Measurements from ENCODE around the gene SCGB3A1.

The SCGB3A1 gene

DNA sequence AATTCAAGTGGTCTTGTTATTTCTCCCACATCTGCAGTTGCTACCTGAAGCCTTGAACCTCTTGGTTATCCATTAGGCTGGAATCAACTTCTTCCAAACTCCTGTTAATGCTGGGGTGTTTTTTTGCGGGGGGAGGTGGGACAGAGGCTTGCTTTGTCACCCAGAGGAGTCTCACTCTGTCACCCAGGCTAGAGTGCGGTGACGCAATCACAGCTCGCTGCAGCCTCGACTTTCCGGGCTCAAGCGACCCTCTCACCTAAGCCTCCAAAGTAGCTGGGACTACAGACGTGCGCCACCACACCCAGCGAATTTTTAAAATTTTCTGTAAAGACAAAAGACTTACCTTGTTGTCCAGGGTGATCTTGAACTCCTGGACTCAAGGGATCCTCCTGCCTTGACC is 4.4 kb downstream of the SCGB3A1 start:
- Histone ChIP-seq H3K4me3 (replicated peaks; ENCODE audit: low read depth, low read length) (no peak overlapping the region), H3K36me3 (ENCODE audit: control insufficient read depth, insufficient read depth, low read length) (no peaks in the 10 kb centered on the region), H3K27me3 (replicated peaks; ENCODE audit: control insufficient read depth, insufficient read depth, low read length) (no peaks in the 10 kb centered on the region)
- no peak for DNase-seq (ENCODE audit: extremely low read depth, insufficient read length)
- TF ChIP-seq, protein P1, sequence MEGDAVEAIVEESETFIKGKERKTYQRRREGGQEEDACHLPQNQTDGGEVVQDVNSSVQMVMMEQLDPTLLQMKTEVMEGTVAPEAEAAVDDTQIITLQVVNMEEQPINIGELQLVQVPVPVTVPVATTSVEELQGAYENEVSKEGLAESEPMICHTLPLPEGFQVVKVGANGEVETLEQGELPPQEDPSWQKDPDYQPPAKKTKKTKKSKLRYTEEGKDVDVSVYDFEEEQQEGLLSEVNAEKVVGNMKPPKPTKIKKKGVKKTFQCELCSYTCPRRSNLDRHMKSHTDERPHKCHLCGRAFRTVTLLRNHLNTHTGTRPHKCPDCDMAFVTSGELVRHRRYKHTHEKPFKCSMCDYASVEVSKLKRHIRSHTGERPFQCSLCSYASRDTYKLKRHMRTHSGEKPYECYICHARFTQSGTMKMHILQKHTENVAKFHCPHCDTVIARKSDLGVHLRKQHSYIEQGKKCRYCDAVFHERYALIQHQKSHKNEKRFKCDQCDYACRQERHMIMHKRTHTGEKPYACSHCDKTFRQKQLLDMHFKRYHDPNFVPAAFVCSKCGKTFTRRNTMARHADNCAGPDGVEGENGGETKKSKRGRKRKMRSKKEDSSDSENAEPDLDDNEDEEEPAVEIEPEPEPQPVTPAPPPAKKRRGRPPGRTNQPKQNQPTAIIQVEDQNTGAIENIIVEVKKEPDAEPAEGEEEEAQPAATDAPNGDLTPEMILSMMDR (IDR thresholded peaks at IDR 0.05; ENCODE audit: insufficient read depth, low read length, poor library complexity, severe bottlenecking): no peak

DNA sequence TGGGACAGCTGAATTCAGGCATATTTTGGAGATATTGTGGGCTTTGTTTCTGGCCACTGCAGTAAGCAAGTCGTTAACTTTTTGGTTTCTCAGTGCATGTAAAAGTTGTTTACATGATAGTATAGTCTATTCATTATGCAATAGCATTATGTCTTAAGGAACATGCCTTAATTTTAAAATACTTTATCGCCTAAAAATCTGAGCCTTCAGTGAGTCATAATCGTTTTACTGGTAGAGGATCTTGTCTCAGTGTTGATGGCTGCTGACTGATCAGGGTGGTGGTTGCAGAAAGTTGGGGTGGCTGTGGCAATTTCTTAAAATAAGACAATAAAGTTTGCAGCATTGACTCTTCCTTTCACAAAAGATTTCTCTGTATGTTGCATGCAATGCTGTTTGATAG is 5.1 kb downstream of the SCGB3A1 start:
- no peaks in the 10 kb centered on the region for H3K27me3 ChIP-seq (replicated peaks; ENCODE audit: control insufficient read depth, insufficient read depth, low read length)
- DNase-seq (ENCODE audit: extremely low read depth, insufficient read length): no peak

DNA sequence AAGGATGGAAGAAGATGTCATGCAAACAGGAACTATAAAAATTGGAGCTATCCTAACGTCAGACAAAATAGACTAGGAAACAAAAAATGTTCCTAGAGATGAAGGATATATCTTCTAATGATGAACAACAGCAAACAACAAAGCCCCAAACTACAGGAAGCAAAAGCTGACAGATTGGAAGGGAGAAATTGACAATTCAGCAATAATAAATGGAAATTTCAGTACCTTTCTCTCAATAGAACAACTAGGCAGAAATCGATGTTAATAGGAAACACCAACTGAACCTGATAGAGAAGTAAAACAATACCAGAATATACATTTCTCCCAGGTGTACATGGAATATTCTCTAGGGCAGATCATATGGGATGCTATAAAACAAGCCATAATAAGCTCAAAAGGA is 7.6 kb downstream of the SCGB3A1 start:
- H3K36me3 ChIP-seq (ENCODE audit: control insufficient read depth, insufficient read depth, low read length): no peaks in the 10 kb centered on the region
- no peak for DNase-seq (ENCODE audit: extremely low read depth, insufficient read length)
- TF ChIP-seq, protein P1 (IDR thresholded peaks at IDR 0.05; ENCODE audit: insufficient read depth, low read length, poor library complexity, severe bottlenecking): no peak
- H3K4me3 ChIP-seq (replicated peaks; ENCODE audit: low read depth, low read length): no peak overlapping the region
- H3K27me3 ChIP-seq (replicated peaks; ENCODE audit: control insufficient read depth, insufficient read depth, low read length): no peaks in the 10 kb centered on the region

More for the DNA sequence above, 5.1 kb downstream of the SCGB3A1 start:
- Histone ChIP-seq H3K4me3 (replicated peaks; ENCODE audit: low read depth, low read length) (no peak overlapping the region), H3K36me3 (ENCODE audit: control insufficient read depth, insufficient read depth, low read length) (no peaks in the 10 kb centered on the region)
- TF ChIP-seq, protein P1 (IDR thresholded peaks at IDR 0.05; ENCODE audit: insufficient read depth, low read length, poor library complexity, severe bottlenecking): no peak

DNA sequence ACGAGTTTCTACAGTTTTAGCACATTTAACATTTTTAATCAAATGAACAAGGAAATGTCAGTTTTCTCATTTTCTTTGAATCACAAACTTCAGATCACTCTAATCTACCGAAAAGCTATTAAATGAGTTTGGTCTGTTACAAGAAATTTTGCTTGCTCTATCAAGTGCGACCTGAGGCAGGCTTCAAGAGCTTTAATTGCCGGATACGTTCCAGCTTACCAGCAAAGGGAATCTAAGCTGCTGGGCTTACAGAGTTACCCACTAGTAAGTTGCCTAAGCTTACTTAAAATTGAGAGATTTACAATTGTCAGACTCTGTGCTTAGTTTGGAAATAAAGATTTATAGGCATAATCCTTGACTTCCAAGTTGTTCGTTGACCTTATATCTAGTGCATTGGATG is 10.6 kb downstream of the SCGB3A1 start:
- no peaks in the 10 kb centered on the region for H3K27me3 ChIP-seq (replicated peaks; ENCODE audit: control insufficient read depth, insufficient read depth, low read length)
- TF ChIP-seq, protein P1 (IDR thresholded peaks at IDR 0.05; ENCODE audit: insufficient read depth, low read length, poor library complexity, severe bottlenecking): no peak
- H3K36me3 ChIP-seq (ENCODE audit: control insufficient read depth, insufficient read depth, low read length): no peaks in the 10 kb centered on the region
- no peak overlapping the region for H3K4me3 ChIP-seq (replicated peaks; ENCODE audit: low read depth, low read length)
- no peak for DNase-seq (ENCODE audit: extremely low read depth, insufficient read length)

DNA sequence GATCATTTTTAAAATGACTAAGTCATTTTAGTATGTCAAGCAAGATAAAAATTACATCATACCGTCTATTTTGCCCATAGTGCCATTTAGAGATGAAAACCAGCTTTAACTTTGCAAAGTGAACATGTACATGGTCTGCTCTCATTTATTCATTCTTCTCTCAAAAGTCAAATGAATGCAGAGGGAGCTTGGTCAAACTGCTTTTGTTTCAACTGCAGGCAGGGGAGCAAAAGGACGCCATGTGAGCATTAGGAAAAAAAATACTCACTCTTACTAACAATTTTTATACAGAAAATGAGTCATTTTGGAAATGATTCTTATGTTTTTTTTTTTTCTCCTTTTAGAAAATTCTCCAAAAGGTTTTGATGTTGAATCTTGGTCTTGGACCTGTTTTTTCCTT is 15.7 kb downstream of the SCGB3A1 start:
- Histone ChIP-seq H3K36me3 (ENCODE audit: control insufficient read depth, insufficient read depth, low read length) (peaks cover 2% of the 10 kb centered on the region), H3K27me3 (replicated peaks; ENCODE audit: control insufficient read depth, insufficient read depth, low read length) (no peaks in the 10 kb centered on the region), H3K4me3 (replicated peaks; ENCODE audit: low read depth, low read length) (no peak overlapping the region)
- no peak for DNase-seq (ENCODE audit: extremely low read depth, insufficient read length)
- TF ChIP-seq, protein P1 (IDR thresholded peaks at IDR 0.05; ENCODE audit: insufficient read depth, low read length, poor library complexity, severe bottlenecking): no peak

DNA sequence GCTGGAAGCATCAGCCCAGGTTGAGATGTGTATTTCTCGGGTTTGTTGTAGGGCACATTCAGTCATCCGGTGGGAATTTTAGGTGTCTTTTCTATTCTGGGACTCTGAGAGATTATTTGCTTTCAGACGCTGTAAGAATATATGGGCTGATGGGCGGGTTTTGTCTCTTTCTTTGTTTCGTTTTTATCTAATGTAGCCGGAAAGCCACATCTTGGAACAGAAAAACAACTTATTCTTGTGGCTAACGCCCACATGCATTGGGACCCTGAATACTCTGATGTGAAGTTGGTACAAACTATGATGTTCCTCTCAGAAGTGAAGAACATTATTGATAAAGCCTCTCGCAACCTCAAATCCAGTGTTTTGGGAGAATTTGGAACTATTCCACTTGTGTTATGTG is 22.4 kb downstream of the SCGB3A1 start:
- DNase-seq (ENCODE audit: extremely low read depth, insufficient read length): no peak
- Histone ChIP-seq H3K4me3 (replicated peaks; ENCODE audit: low read depth, low read length) (no peak overlapping the region), H3K36me3 (ENCODE audit: control insufficient read depth, insufficient read depth, low read length) (peaks cover 10% of the 10 kb centered on the region), H3K27me3 (replicated peaks; ENCODE audit: control insufficient read depth, insufficient read depth, low read length) (no peaks in the 10 kb centered on the region)
- TF ChIP-seq, protein P1 (IDR thresholded peaks at IDR 0.05; ENCODE audit: insufficient read depth, low read length, poor library complexity, severe bottlenecking): no peak

Data from GM06990 (cell line).